Measurements from ENCODE around the gene WDR27. TPM values are rescaled to one million over a fixed set of nuclear protein-coding genes. Genes with fewer than 3 reads are reported as not detected.

Gene WDR27
- total and polyA plus RNA-seq, 12 donors: 3.2 to 12.0 (median 6.6) TPM

GRCh38 chr6:169420912-169421543 lies 280.8 kb downstream of the WDR27 start:
- Histone ChIP-seq H3K36me3 (no peaks in the 10 kb centered on the region), H3K27ac (no peak overlapping the region), H3K27me3 (peaks cover 0 to 5% (median 0%) of the 10 kb centered on the region in 7 donors), H3K4me3 (no peak overlapping the region), H3K9me3 (peaks cover 0 to 8% (median 0%) of the 10 kb centered on the region in 11 donors), H3K4me1 (no peaks in the 10 kb centered on the region)
- no peak for DNase-seq
- 36 to 49% methylated on average over 15 of the region's 15 CpGs for WGBS, 2 donors
- intact Hi-C loops (cut with DNase I): no loop called here
- peak in 3 of 8 donors; percentile 43 to 57 (median 48) for ATAC-seq
- TF ChIP-seq, protein P1, sequence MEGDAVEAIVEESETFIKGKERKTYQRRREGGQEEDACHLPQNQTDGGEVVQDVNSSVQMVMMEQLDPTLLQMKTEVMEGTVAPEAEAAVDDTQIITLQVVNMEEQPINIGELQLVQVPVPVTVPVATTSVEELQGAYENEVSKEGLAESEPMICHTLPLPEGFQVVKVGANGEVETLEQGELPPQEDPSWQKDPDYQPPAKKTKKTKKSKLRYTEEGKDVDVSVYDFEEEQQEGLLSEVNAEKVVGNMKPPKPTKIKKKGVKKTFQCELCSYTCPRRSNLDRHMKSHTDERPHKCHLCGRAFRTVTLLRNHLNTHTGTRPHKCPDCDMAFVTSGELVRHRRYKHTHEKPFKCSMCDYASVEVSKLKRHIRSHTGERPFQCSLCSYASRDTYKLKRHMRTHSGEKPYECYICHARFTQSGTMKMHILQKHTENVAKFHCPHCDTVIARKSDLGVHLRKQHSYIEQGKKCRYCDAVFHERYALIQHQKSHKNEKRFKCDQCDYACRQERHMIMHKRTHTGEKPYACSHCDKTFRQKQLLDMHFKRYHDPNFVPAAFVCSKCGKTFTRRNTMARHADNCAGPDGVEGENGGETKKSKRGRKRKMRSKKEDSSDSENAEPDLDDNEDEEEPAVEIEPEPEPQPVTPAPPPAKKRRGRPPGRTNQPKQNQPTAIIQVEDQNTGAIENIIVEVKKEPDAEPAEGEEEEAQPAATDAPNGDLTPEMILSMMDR (IDR thresholded peaks at IDR 0.05): peak in 5 of 9 donors; percentile 22 to 65 (median 49)

- Histone ChIP-seq H3K9me3 (peaks cover 0 to 32% (median 15%) of the 10 kb centered on the region in 11 donors), H3K4me1 (no peaks in the 10 kb centered on the region), H3K27ac (no peak overlapping the region), H3K4me3 (no peak overlapping the region), H3K27me3 (no peaks in the 10 kb centered on the region), H3K36me3 (no peaks in the 10 kb centered on the region)
- intact Hi-C loops (cut with DNase I): no loop called here
- DNase-seq (no peak), ATAC-seq (no peak)
- TF ChIP-seq, protein P1 (IDR thresholded peaks at IDR 0.05): no peak
- 77 to 91% methylated on average over 1 of the region's 1 CpG for WGBS, 2 donors
Measured at GRCh38 chr6:169417101-169417500, 284.7 kb downstream of the WDR27 start.

GRCh38 chr6:169416249-169416648 lies 285.6 kb downstream of the WDR27 start:
- WGBS, 2 donors: 86 to 87% methylated on average over 3 of the region's 3 CpGs
- H3K9me3 ChIP-seq: peaks cover 0 to 32% (median 15%) of the 10 kb centered on the region in 11 donors

GRCh38 chr6:169415179-169415578 lies 286.6 kb downstream of the WDR27 start:
- DNase-seq: no peak
- Histone ChIP-seq H3K4me1 (no peaks in the 10 kb centered on the region), H3K27me3 (no peaks in the 10 kb centered on the region), H3K9me3 (peaks cover 0 to 32% (median 15%) of the 10 kb centered on the region in 11 donors), H3K27ac (no peak overlapping the region), H3K4me3 (no peak overlapping the region), H3K36me3 (no peaks in the 10 kb centered on the region)
- no peak for ATAC-seq
- TF ChIP-seq, protein P1 (IDR thresholded peaks at IDR 0.05): no peak
- intact Hi-C loops (cut with DNase I): no loop called here
- 88 to 93% methylated on average over 4 of the region's 4 CpGs for WGBS, 2 donors

More at GRCh38 chr6:169416249-169416648, 285.6 kb downstream of the WDR27 start:
- Histone ChIP-seq H3K4me3 (no peak overlapping the region), H3K27ac (no peak overlapping the region), H3K27me3 (no peaks in the 10 kb centered on the region), H3K36me3 (no peaks in the 10 kb centered on the region), H3K4me1 (no peaks in the 10 kb centered on the region)
- no peak for DNase-seq
- TF ChIP-seq, protein P1 (IDR thresholded peaks at IDR 0.05): no peak
- ATAC-seq: no peak
- intact Hi-C loops (cut with DNase I): no loop called here

Data from heart right ventricle (tissue), 16 donors.